ENCODE results near the gene EPB41L3.
"Not testable (repeated sequence)": the region's sequence is repeated elsewhere in the genome, so short reads cannot be mapped to it uniquely, and the experiment has no call there.

The EPB41L3 gene

DNA sequence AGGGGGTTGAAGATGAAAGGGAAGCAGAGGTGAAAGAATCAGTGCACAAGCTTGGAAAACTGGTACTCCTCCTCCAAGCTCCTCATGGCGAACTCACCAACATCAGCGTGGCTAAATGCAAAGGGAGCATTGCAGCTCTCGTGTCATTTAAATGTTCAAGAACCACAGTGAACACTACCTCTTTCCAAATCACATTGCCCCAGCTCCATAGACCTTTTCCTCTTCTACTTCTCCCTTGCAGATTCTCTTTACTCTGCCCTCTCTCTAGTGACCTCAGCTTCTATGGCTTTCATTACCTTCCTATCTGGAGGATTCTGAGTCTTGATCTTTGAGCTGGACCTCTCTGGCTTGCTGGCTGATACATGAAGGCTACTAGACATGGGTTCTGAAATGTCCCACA lies 14.3 kb downstream of the EPB41L3 start:
- DNase-seq: no peak

- no peak for DNase-seq
Measured at GRCh38 chr18:5527603-5528002, 16.2 kb downstream of the EPB41L3 start.

GRCh38 chr18:5524660-5525059 lies 19.1 kb downstream of the EPB41L3 start:
- DNase-seq: no peak

DNA sequence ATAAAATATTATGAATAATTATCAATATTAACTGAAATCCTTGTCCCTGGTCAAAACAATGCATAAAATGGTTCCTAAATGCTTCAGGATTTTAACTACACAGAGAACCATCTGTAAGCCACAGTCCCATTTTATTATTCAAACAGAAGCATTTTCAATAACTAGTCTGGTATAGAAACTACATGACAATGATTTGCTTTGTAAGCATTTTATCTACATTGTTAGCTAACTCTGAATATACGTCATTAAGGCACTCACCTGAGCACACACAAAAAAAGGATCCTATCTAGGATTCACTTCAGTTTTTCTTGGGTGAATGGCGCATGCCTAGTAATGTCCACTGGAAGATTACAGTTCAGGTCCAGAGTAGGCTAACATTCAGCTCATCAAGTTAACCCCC lies 22.8 kb downstream of the EPB41L3 start:
- no peak for DNase-seq

DNA sequence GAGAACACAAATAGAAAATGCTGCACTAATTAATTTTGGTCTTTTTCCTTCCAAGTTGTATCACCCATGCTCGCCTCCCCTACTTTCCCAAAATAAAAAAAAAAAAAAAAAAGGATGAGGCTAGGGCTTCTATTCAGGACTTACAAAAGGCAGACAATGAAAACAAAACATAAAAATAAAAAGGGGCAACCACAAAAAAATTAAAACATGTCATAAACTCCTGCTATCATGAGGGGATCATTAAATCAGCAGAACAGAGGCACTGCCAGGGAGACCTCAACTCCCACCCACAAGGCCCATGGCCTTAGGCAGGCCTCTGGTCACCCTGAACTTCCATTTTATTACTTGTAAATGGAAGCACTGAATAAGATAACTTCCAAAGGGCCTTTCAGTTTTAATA lies 23.3 kb downstream of the EPB41L3 start:
- DNase-seq: no peak

DNA sequence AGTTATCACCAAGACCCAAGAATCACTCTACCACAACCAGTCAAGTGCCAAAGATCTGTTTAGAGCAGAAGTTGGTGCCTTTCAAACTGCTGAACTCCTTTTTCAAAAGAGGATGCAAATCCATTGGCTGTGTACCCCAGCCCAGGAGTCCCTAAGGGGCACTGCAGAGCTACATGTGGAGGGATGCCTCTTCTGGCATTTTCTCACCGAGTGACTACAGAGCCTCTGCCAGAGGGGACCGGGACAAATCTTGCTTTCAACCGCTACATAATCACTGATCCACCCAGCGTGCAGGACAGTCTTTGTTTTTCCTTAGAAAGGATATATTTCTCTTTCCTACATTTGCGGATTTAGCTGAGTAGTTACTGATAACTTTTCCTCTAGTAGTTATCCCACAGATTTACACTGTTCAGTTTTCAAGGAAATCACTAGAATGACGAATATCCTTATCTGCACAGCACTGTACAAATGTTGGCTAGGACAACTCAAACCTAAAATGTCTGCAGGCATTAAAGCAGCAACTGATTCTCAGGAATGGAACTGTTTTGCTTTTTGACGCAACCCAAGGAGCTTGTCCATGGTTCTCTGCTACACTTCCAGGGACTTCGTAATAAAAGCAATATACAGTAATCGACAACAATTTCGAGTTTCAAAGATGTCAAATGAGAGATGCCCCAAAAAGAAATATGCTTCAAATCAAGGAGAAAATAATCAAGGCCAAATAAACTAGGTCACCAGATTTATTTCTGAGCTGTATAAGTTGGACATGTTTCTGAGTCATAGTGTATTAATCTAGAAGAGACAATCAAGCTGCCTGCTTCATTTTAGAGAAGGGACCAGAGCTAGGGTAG lies 24.1 kb downstream of the EPB41L3 start:
- no peak for DNase-seq

DNA sequence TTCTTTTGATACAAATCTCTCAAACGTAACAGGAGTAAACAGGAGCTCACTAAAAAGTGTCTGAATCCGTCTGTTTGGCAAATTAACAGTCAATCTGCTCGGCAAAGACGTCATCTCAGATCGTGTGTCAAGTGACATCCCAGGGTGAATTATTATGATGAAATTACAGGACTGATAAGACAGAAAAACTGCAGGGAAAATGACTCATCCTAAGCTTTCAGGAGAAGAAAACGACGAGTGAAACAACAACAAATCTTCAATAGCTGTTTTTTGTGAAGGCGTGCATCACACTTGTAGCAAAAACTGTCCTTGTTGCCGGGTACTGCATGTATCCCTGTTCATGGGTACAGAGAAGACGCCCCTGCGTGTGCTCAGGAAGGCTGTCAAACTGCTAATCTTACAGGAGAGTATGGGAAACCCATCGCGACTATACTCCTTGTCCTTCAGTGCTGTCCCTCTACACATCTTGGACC lies 24.9 kb downstream of the EPB41L3 start:
- no peak for DNase-seq

DNA sequence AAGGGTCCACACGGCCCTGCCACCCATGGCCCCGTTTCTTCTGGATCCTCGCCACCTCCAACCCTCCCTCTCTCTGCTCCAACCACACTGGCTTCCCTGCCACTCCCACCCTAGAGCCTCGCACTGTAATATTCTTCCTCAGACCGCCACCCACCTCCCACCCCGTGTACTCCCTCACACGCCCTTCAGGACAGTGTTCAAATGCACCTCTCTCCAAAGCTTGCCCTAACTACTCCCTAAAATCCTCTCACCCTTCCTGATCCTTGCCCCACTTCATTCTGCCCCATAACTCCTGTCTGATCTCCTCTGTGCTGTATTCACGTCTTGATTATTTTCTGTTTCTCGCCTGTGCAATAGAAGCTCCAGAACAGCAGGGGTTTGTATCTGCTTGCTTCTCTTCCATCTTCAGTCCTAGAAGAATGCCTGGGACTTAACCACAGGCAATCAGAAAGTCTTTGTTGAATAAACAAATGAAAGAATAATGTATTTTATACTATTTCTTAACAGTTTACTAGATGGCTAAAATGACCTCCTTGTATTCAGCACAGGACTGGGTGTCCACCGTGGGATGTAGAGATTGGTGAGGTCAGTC lies 25.5 kb downstream of the EPB41L3 start:
- DNase-seq: no peak

GRCh38 chr18:5516841-5517240 lies 27.0 kb downstream of the EPB41L3 start:
- no peak for DNase-seq

- no peak for DNase-seq
Measured at GRCh38 chr18:5515011-5515784, 28.6 kb downstream of the EPB41L3 start.

GRCh38 chr18:5513947-5514346 lies 29.9 kb downstream of the EPB41L3 start:
- no peak for DNase-seq

GRCh38 chr18:5512176-5512575 lies 31.6 kb downstream of the EPB41L3 start:
- DNase-seq: no peak

GRCh38 chr18:5511541-5511940 lies 32.3 kb downstream of the EPB41L3 start:
- DNase-seq: not testable (repeated sequence)

DNA sequence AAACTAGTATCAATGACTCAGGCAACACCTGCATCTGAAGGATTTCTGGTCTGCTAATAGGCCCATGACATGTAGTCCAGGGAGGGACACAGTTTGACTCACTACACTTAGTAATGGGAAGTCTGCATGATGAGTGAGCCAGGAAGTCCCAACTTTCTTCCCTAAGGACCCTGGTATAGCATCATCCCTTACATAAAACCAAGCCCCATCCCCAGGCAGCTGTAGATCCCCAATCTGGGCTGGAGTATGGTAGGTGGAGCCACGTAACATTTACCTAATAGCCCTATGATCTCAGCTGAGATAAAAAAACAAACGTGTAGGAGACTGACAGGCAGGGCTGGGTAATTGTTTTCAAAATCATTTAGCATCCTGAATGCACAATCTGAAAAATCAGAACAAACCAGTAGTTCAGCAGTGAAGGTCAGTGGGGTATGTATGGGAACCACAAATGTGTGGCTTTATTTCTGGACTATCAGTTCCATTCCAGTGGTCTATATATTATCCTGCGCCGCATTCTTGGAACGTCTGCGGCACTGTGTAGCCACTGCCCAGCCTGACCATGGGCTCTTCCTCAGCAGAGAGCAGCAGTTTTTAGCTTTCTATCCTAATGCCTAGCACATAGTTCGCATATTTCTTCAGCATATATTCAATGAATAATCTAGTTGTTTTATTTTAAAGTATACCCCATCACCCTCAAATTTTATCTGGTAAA lies 33.5 kb downstream of the EPB41L3 start:
- DNase-seq: no peak

GRCh38 chr18:5508821-5509220 lies 35.0 kb downstream of the EPB41L3 start:
- no peak for DNase-seq

DNA sequence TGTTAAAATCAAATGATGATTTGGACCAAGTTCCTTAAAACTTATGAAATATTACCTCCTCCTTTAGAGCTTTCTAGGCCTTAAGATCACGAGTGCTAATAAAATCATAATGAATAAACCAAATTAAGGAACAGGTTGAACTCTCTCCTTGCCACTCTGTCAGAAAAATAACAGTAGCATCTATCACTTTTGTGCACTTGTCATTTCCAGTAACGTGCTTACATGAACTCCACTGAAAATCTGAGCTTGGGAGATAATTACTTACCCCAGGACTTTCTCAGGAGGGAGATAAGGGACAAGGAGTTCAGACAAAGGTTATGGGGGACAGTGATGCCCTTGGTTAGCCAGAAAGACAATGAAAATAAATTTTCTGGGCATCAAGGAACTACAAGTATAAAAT lies 36.0 kb downstream of the EPB41L3 start:
- no peak for DNase-seq

- no peak for DNase-seq
Measured at GRCh38 chr18:5506174-5506573, 37.6 kb downstream of the EPB41L3 start.

GRCh38 chr18:5503740-5504139 lies 40.1 kb downstream of the EPB41L3 start:
- no peak for DNase-seq

- DNase-seq: no peak
Measured at GRCh38 chr18:5500158-5500939, 43.4 kb downstream of the EPB41L3 start.

DNA sequence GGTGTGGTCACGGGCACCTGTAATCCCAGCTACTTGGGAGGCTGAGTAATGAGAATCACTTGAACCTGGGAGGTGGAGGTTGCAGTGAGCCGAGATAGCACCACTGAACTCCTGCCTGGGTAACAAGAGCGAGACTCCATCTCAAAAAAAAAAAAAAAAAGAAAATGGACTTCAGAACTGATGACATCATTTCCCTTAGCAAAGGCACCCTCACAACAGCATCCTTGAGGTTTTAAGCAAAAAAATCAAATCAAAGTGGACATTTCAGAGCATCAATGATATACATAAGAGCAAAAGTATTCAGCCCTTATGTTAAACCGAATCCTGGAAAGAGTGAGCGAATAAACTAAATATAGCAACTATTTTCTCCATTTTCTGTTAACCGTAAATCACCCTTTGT lies 45.3 kb downstream of the EPB41L3 start:
- DNase-seq: no peak

DNA sequence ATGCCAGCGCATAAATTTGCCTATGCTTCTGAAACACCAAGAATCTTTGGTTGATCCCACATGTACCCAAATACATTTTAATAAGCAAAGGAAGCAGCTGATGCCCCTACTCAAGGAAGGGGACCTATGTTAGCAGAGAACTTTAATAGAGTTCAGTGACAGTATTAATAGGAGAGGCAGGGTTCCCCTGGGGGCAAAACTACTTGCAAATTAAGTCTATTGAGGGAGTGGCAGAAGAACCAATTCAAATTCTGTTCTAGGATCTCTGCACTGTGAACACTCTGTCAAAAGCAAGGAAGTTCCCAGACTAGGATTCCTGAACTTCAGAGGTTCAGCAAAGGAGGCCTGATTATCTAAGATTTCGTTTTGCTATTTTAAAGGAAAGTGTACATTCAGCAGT lies 47.5 kb downstream of the EPB41L3 start:
- no peak for DNase-seq

GRCh38 chr18:5490753-5491480 lies 52.9 kb downstream of the EPB41L3 start:
- no peak for DNase-seq

All from NK-92 treated with Interleukin-12 subunit alpha and Interleukin-12 subunit beta, amount 100 ng/mL, for 24 hours (cell line).